Ishikawa (cell line): ENCODE results near the gene FASN.

Source experiments
- CEBPB ChIP-seq: IDR thresholded peaks from 2 replicates; pipeline ENCODE4 v1.6.1; 2012
- CREB1 ChIP-seq: IDR thresholded peaks from 2 replicates; pipeline ENCODE4 v1.6.1; 2012; ENCODE audit warnings: low read depth
- EGR1 ChIP-seq: IDR thresholded peaks from 2 replicates; pipeline ENCODE4 v1.6.1; 2012
- EP300 ChIP-seq: IDR thresholded peaks from 2 replicates; pipeline ENCODE4 v1.6.1; 2012; ENCODE audit warnings: borderline replicate concordance
- FOXM1 ChIP-seq: IDR thresholded peaks from 2 replicates; pipeline ENCODE4 v1.6.1; 2012; ENCODE audit warnings: low read depth, borderline replicate concordance
- MAX ChIP-seq: IDR thresholded peaks from 2 replicates; pipeline ENCODE4 v1.6.1; 2012
- NFIC ChIP-seq: IDR thresholded peaks from 2 replicates; pipeline ENCODE4 v1.6.1; 2012
- RAD21 ChIP-seq: IDR thresholded peaks from 2 replicates; pipeline ENCODE4 v1.6.1; 2012; ENCODE audit warnings: low read depth
- REST ChIP-seq: IDR thresholded peaks from 2 replicates; pipeline ENCODE4 v1.6.1; 2012; ENCODE audit warnings: low read depth, mild to moderate bottlenecking
- TAF1 ChIP-seq: IDR thresholded peaks from 2 replicates; pipeline ENCODE4 v1.6.1; 2012; ENCODE audit warnings: low read depth, mild to moderate bottlenecking
- TCF12 ChIP-seq: IDR thresholded peaks from 2 replicates; pipeline ENCODE4 v1.6.1; 2012; ENCODE audit warnings: low read depth
- TEAD4 ChIP-seq: IDR thresholded peaks from 2 replicates; pipeline ENCODE4 v1.6.1; 2012
- USF1 ChIP-seq: IDR thresholded peaks from 2 replicates; pipeline ENCODE4 v1.6.1; 2012
- YY1 ChIP-seq: IDR thresholded peaks from 2 replicates; pipeline ENCODE4 v1.6.1; 2012; ENCODE audit warnings: low read depth
- ZBTB7A ChIP-seq: IDR thresholded peaks from 2 replicates; pipeline ENCODE4 v1.6.1; 2012; ENCODE audit warnings: low read depth

Gene FASN

DNA sequence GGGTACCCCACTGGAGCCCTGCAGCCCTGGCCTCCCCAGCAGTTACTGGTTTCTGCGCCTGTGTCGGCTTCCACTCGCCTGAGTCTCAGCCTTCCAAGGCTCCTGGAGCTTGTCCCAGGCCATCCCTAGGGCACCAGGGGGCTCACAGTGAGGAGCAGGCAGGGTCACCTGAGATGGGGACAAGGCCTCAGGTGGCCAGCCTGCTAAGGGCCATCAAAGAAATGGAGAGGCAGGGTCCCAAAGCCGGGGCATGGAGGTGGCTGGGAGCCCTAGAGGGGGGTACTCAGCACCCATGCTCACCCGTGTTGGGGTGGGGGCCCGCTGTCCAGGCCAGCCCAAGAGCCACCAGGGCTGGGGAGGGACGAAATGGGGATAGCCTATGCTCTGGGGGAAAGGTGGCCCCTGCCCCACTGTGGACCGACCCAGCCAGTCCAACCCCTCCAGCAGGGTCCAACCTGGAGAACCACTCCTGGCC is 1.3 kb downstream of the FASN start:
- TF ChIP-seq YY1 (no peak), EGR1 (no peak), RAD21 (no peak), TAF1 (no peak)

DNA sequence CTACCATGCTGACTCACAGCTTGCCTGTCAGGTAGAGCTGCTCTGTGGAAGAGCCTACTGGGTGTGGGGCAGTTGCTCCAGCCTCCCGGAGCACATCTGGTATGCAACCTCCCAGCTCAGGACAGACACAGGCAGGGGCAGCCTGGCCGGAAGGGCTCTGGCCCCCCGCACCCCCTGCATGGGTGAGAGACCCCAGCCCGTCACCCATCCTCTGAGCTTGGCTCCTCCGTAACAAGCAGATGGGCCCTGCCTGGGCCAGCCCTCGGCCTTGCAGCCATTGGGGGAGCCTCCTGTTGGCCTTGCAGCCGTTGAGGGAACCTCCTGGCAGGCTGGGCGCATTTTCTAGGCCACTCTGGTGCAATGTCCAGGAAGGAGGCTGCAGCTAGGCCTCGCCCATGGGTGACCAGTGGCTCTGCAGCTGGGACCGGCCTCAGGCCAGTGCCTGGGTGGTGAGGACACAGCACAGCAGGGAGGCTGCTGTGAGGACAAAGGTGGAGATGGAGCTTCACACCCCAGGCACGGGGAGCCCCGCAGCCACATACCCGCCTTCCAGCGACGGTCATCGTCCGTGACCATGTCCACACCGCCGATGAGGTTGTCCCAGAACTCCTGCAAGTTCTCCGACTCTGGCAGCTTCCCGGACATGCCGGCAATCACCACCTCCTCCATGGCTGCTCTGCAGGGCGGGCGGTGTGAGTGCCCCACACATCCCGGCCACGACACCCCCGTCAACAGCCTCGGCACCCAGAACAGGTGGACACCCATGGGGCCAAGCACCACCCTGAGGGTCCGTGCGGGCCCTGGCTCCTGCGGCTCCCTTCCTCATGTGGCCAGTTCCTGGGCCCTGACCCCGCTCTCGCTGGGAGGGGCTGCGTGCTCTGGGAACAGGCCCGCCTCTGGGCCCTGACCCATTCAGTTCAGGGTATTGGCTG is 2.0 kb downstream of the FASN start:
- TF ChIP-seq EP300 (no peak), REST (no peak), TAF1 (no peak), TCF12 (no peak), YY1 (no peak), EGR1 (no peak), TEAD4 (no peak), RAD21 (no peak), CEBPB (no peak), MAX (no peak), FOXM1 (no peak), CREB1 (no peak), NFIC (no peak), USF1 (no peak)

DNA sequence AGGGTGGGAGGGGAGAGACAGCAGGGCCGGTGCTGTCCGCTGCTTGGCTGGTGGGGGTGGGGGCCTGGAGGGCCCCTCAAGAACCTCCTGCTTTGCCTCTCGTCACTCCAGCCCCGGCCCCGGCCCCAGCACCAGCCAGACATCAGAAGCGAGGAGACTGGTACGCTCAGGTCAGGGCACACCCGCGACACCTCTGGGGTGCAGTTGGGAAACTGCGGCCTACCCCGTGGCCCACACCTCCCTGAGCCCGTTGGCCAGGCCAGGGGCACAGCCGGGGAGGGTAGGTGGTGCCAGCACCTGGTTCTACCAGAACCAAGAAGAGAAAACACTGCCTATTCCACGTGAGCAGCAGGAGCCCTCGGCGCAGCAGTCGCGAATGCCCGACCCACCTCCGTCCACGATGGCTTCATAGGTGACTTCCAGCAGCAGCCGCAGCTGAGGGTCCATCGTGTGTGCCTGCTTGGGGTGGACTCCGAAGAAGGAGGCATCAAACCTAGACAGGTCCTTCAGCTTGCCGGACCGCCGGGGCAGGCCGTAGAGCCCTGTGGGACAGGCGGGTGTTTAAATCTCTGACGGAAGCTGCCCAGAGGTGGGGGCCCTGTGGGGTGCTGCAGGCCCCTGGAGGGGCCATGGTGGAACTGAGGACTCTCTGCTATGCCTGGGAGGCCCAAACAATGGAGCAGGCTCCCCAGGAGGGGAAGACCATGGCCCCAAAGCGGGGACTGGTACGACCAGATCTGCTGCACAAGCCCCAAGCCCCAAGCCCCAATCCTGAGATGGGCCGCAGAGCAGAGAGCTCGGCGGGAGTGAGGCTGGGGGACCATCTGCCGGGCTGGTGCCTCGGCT is 2.9 kb downstream of the FASN start:
- TF ChIP-seq CEBPB, result no peak
- TF ChIP-seq EP300, result no peak
- TF ChIP-seq MAX, result no peak
- TF ChIP-seq NFIC, result no peak
- no peak for TF ChIP-seq YY1
- TF ChIP-seq ZBTB7A, result no peak
- TF ChIP-seq TEAD4, result no peak
- TF ChIP-seq FOXM1, result no peak
- TF ChIP-seq EGR1, result no peak
- TF ChIP-seq RAD21, result no peak

DNA sequence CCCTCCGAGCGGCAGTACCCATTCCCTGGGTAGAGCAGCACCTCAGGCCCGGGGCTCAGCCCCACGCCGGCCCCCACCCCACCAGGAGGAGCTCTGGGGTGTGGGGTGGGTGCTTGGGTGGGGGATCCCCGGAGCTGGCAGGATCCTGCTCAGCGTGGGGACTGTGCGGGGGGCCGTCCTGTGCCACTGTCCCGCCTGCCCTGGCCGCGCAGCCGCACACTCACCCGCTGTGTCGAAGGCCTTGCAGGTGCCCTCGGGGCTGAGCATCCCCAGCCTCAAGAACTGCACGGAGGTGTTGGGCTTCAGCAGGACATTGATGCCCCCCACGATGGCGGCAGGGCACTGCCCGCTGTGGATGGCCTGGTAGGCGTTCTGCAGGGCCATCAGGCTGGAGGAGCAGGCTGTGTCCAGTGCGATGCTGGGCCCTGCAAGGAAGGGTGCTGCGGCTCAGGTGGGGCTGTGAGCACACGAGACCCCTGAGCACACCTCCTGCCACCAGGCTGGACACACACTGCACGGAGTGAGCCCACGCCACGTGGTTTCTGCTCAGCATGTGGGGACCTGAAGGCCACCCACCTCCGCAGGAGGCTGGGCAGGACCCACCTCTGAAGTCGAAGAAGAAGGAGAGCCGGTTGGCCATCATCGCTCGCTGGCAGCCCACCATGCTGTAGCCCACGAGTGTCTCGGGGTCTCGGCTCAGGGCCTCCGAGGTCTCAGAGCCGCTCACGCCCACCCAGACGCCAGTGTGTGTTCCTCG is 4.9 kb downstream of the FASN start:
- TF ChIP-seq ZBTB7A, result no peak
- TF ChIP-seq TEAD4, result no peak
- TF ChIP-seq TCF12, result no peak
- no peak for TF ChIP-seq EGR1
- TF ChIP-seq TAF1, result no peak
- no peak for TF ChIP-seq CREB1
- TF ChIP-seq CEBPB, result no peak
- no peak for TF ChIP-seq RAD21
- no peak for TF ChIP-seq NFIC
- no peak for TF ChIP-seq FOXM1
- no peak for TF ChIP-seq EP300

GRCh38 chr17:82092628-82092994 is 5.4 kb downstream of the FASN start:
- TF ChIP-seq RAD21 (no peak), MAX (no peak), EGR1 (no peak), CEBPB (no peak), ZBTB7A (no peak), NFIC (no peak), REST (no peak), TAF1 (no peak), TCF12 (no peak)
